GM21423 (cell line): Measurements from ENCODE around the gene RASAL1.

Experiments
- ATAC-seq: cut with Tn5 transposase; IDR thresholded peaks from one replicate; pipeline ENCODE4 v1.9.1; 2021; ENCODE audit warnings: mild to moderate bottlenecking, moderate library complexity; ENCODE audit not compliant: unreplicated experiment

RASAL1 gene

GRCh38 chr12:113060336-113060960 lies 75.1 kb downstream of the RASAL1 start:
- no peak for ATAC-seq

- ATAC-seq: no peak
These were observed 76.4 kb downstream of the RASAL1 start for GRCh38 chr12:113059071-113059595.

- no peak for ATAC-seq
These were observed 77.0 kb downstream of the RASAL1 start for GRCh38 chr12:113058553-113058952.

- no peak for ATAC-seq
These were observed 77.7 kb downstream of the RASAL1 start for GRCh38 chr12:113057565-113058485.

GRCh38 chr12:113056631-113057488 lies 78.7 kb downstream of the RASAL1 start, which contains the start of gene DTX1:
Gene DTX1 (plus strand): TSS chr12:113056730. CDS start chr12:113058193, 1,463 bp downstream.
- ATAC-seq: no peak

GRCh38 chr12:113056381-113056630 lies 79.3 kb downstream of the RASAL1 start:
- no peak for ATAC-seq

GRCh38 chr12:113055594-113056380 lies 79.8 kb downstream of the RASAL1 start:
- ATAC-seq: no peak

- ATAC-seq: no peak
These were observed 80.5 kb downstream of the RASAL1 start for GRCh38 chr12:113054948-113055486.

GRCh38 chr12:113052326-113052725 lies 83.2 kb downstream of the RASAL1 start:
- ATAC-seq: no peak

- no peak for ATAC-seq
These were observed 83.8 kb downstream of the RASAL1 start for GRCh38 chr12:113051759-113052158.

GRCh38 chr12:113050795-113051194 lies 84.8 kb downstream of the RASAL1 start:
- no peak for ATAC-seq

- ATAC-seq: no peak
These were observed 85.4 kb downstream of the RASAL1 start for GRCh38 chr12:113049976-113050742.
